ENCODE data around the gene GLTP. TPM values are rescaled to one million over a fixed set of nuclear protein-coding genes. Genes with fewer than 3 reads are reported as not detected.

Gene GLTP
- total and polyA plus RNA-seq, 2 of the 4 experiments (the other 2 are of a cell fraction): 34.4 to 58.4 TPM

GRCh38 chr12:109912855-109913321 is 32.5 kb upstream of the GLTP start:
- dilution Hi-C loops (cut with HindIII; ENCODE audit: low sequenced_read_pairs, unreplicated experiment) (no loop called here), intact Hi-C loops (cut with micrococcal nuclease) (no loop called here), in situ Hi-C loops (cut with MboI; ENCODE audit: low sequenced_read_pairs) (no loop called here)
- Histone ChIP-seq H3K9me1 (ENCODE audit: insufficient read depth, low read length) (0 out of 2 replicates have a peak, but pooled peaks cover 4% of the 10 kb centered on the region), H3K9ac (ENCODE audit: low read depth, low read length) (no peak overlapping the region), H4K5ac (ENCODE audit: low read depth, low read length) (no peak overlapping the region), H2BK5ac (ENCODE audit: low read depth, low read length, poor library complexity, severe bottlenecking) (no peak overlapping the region), H4K8ac (ENCODE audit: low read depth in 2 of 2, low read length in 2 of 2) (no peak overlapping the region), H2BK120ac (ENCODE audit: low read depth, low read length) (no peak overlapping the region), H2AK9ac (replicated peaks; ENCODE audit: low read depth, low read length, poor library complexity) (no peak overlapping the region), H2BK20ac (ENCODE audit: low read depth, low read length) (no peak overlapping the region), H3K4ac (ENCODE audit: low read depth, low read length) (no peak overlapping the region), H3K27me3 (ENCODE audit: control insufficient read depth, insufficient read depth, low read length) (no peaks in the 10 kb centered on the region), H3K18ac (ENCODE audit: low read depth, low read length) (no peak overlapping the region), H3K4me3 (ENCODE audit: insufficient read depth, low read depth, low read length) (no peak overlapping the region), H3K36me3 (ENCODE audit: control insufficient read depth, insufficient read depth, low read length) (peaks cover 60% of the 10 kb centered on the region), H3K14ac (replicated peaks; ENCODE audit: low read depth, low read length) (no peak overlapping the region), H3K56ac (ENCODE audit: extremely low read depth, insufficient read depth, low read length) (no peak overlapping the region), H2AK5ac (ENCODE audit: low read depth, low read length) (no peak overlapping the region), H3K9me3 (ENCODE audit: control insufficient read depth, insufficient read depth, low read length) (no peaks in the 10 kb centered on the region), H2AFZ (replicated peaks; ENCODE audit: low read length, poor library complexity) (no peak overlapping the region), H2BK15ac (ENCODE audit: low read depth, low read length) (no peak overlapping the region), H3K79me1 (ENCODE audit: low read depth in 1 of 2, low read length in 2 of 2) (peaks cover 0 to 5% of the 10 kb centered on the region in 2 experiments; a peak in 1 of 4 replicates), H3K4me2 (ENCODE audit: low read depth, low read length) (no peak overlapping the region), H3K23ac (ENCODE audit: low read depth, low read length) (no peak overlapping the region), H3K27ac (ENCODE audit: insufficient read depth, low read length) (no peak overlapping the region), H3K4me1 (ENCODE audit: control insufficient read depth, insufficient read depth, low read length) (no peaks in the 10 kb centered on the region), H4K20me1 (ENCODE audit: insufficient read depth, low read length) (no peaks in the 10 kb centered on the region), H4K91ac (ENCODE audit: insufficient read depth, low read depth, low read length) (no peak overlapping the region)
- ChIA-PET POLR2A (ENCODE audit: unreplicated experiment) (no interaction called here), CTCF (no interaction called here)
- BruUV-seq (replicated peaks): no TSS peak
- 97% methylated on average over 12 of the region's 12 CpGs; no CpG with 5 or more reads in 1 of the 2 experiments for WGBS, 2 experiments (ENCODE audit: extremely low coverage in 2 of 2, insufficient read length in 1 of 2)
- ATAC-seq (ENCODE audit: low read depth) (no peak), DNase-seq (no peak)
- TF ChIP-seq POLR2A (IDR thresholded peaks at IDR 0.05; ENCODE audit: low read depth, low read length) (no peak), RCOR1 (IDR thresholded peaks at IDR 0.05; ENCODE audit: insufficient replicate concordance, low read length) (no peak), SMC3 (IDR thresholded peaks at IDR 0.05; ENCODE audit: low read depth, low read length) (no peak), CTCF (conservative IDR thresholded peaks at IDR 0.05; ENCODE audit: low read depth, low read length) (no peak), CEBPB (IDR thresholded peaks at IDR 0.05; ENCODE audit: low read depth, low read length) (no peak), RAD21 (IDR thresholded peaks at IDR 0.05; ENCODE audit: low read length) (no peak), MXI1 (IDR thresholded peaks at IDR 0.05; ENCODE audit: borderline replicate concordance, low read depth, low read length) (no peak), BHLHE40 (IDR thresholded peaks at IDR 0.05; ENCODE audit: low read depth, low read length) (no peak), MAZ (IDR thresholded peaks at IDR 0.05; ENCODE audit: borderline replicate concordance, low read depth, low read length) (no peak), USF2 (IDR thresholded peaks at IDR 0.05; ENCODE audit: low read depth, low read length) (no peak), NFE2L2 (IDR thresholded peaks at IDR 0.05; ENCODE audit: low read depth, low read length) (no peak), ELK1 (IDR thresholded peaks at IDR 0.05; ENCODE audit: borderline replicate concordance, low read depth, low read length) (no peak), CHD1 (IDR thresholded peaks at IDR 0.05; ENCODE audit: low read depth, low read length) (no peak), RFX5 (IDR thresholded peaks at IDR 0.05; ENCODE audit: low read depth, low read length) (no peak), FOS (IDR thresholded peaks at IDR 0.05; ENCODE audit: low read depth, low read length) (no peak), MAFK (IDR thresholded peaks at IDR 0.05; ENCODE audit: low read depth, low read length) (no peak)
